SJSA1 (cell line): ENCODE data around the gene SSU72. TPM values are rescaled to one million over a fixed set of nuclear protein-coding genes. Genes with fewer than 3 reads are reported as not detected.
"Not testable (repeated sequence)": the region's sequence is repeated elsewhere in the genome, so short reads cannot be mapped to it uniquely, and the experiment has no call there.

Experiments
- DNase-seq, 2 experiments: peaks; one replicate each; pipeline ENCODE4 v3.0.0-alpha.2; 2015 to 2020; ENCODE audit warnings: low spot score in 2 of 2, low read depth in 1 of 2
- H3K27ac ChIP-seq: fragments of 250-450 bp; sonication (Bioruptor Pico); 2 replicates; pipeline ENCODE4 v1.5.1; 2020; ENCODE audit warnings: mild to moderate bottlenecking, moderate library complexity
- H3K27me3 ChIP-seq: fragments of 250-450 bp; sonication (Bioruptor Pico); replicated peaks from 2 replicates; pipeline ENCODE4 v1.5.1; 2020; ENCODE audit warnings: mild to moderate bottlenecking, moderate library complexity
- H3K36me3 ChIP-seq: fragments of 250-450 bp; sonication (Bioruptor Pico); 2 replicates; pipeline ENCODE4 v1.5.1; 2020; ENCODE audit warnings: mild to moderate bottlenecking
- H3K4me1 ChIP-seq: fragments of 250-450 bp; sonication (Bioruptor Pico); replicated peaks from 2 replicates; pipeline ENCODE4 v1.6.1; 2021; ENCODE audit warnings: mild to moderate bottlenecking
- H3K4me3 ChIP-seq: fragments of 250-450 bp; sonication (Bioruptor Pico); 2 replicates; pipeline ENCODE4 v1.5.1; 2020; ENCODE audit warnings: mild to moderate bottlenecking
- H3K9me3 ChIP-seq: fragments of 250-450 bp; sonication (Bioruptor Pico); replicated peaks from 2 replicates; pipeline ENCODE4 v1.5.1; 2020; ENCODE audit warnings: mild to moderate bottlenecking
- total RNA-seq: library from RNA; depleted of rRNA; stranded (reverse); fragments of >200 nt; shearing (Covaris generic); gene quantifications from 2 replicates; pipeline ENCODE4 v1.2.3, GENCODE V29; 2014

Gene SSU72
- total RNA-seq, 1 experiment from 2014 or later = 58.6 TPM

DNA sequence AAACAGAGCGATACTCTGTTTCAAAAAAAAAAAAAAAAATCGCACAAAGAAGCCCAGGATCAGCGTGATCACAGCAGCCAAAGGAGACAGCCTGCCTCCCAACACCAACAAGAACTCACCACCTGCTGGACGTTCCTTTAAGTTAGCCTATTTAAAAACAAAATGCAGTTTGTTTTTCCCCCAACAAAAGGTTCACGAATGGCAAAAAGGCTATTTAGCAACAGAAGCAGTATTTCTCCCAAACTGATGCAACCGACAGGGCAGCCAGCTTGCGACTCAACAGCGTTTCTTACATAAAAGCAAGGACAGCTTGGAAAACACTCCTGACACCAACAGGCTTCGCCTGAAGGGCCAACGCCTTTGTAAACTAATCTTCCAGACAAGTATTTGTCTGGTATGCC is 6.8 kb downstream of the SSU72 start:
- no peaks in the 10 kb centered on the region for H3K4me1 ChIP-seq
- no peak for DNase-seq
- H3K9me3 ChIP-seq = no peaks in the 10 kb centered on the region
- no peak overlapping the region for H3K4me3 ChIP-seq
- no peaks in the 10 kb centered on the region for H3K27me3 ChIP-seq
- H3K27ac ChIP-seq = no peak overlapping the region
- H3K36me3 ChIP-seq = peaks cover 79% of the 10 kb centered on the region

DNA sequence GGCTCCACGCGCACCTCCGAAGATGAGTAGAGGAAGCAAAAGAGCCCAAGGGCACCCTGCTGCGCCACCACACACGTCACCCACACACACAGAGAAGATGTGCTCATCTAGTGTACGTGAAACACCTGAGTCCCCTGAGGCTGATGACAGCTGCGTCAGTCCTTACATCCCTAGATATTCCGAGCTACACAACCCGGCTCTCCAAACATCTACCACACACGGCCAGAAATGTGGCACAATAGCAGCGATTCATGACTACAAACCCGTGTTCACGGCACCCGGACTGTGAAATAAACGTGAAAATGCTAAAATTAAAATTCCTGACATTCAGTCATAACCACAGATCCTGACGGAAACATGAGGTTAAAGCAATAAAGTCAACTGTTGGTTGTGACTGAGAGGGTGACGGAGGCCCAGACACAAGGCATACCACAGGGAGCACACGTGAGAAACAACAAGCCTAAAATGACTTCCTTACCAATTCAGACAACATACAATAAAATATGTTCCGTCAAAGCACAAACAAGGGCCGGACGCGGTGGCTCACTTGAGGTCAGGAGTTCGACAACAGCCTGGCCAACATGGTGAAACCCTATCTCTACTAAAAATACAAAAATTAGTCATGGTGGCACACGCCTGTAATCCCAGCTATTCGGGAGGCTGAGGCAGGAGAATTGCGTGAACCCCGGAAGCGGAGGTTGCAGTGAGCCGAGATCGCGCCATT is 7.3 kb downstream of the SSU72 start:
- Histone ChIP-seq H3K36me3 (peaks cover 79% of the 10 kb centered on the region), H3K9me3 (no peaks in the 10 kb centered on the region), H3K27ac (no peak overlapping the region), H3K27me3 (no peaks in the 10 kb centered on the region), H3K4me1 (no peaks in the 10 kb centered on the region), H3K4me3 (no peak overlapping the region)
- DNase-seq = no peak

DNA sequence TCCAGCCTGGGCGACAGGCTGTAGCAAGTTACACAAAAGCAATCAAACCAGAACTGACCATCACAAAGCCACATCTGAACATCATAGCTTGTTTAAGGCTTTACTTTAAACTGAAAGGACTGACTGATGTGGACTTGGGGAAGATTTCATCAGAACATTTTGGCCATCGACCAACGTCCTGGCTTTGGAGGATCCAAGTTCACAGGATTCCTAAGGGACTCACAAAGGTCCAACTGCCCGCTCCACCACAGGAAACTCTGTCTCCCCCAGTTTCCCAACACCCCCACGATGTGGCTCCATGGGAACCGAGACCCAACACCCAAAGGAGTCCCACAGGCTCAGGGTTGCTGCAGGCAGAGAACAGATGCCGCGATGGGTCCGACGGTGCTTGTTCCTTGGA is 9.3 kb downstream of the SSU72 start:
- no peaks in the 10 kb centered on the region for H3K9me3 ChIP-seq
- peaks cover 87% of the 10 kb centered on the region for H3K36me3 ChIP-seq
- H3K4me1 ChIP-seq = no peaks in the 10 kb centered on the region
- DNase-seq = no peak
- H3K27me3 ChIP-seq = no peaks in the 10 kb centered on the region
- H3K4me3 ChIP-seq = no peak overlapping the region
- H3K27ac ChIP-seq = no peak overlapping the region

DNA sequence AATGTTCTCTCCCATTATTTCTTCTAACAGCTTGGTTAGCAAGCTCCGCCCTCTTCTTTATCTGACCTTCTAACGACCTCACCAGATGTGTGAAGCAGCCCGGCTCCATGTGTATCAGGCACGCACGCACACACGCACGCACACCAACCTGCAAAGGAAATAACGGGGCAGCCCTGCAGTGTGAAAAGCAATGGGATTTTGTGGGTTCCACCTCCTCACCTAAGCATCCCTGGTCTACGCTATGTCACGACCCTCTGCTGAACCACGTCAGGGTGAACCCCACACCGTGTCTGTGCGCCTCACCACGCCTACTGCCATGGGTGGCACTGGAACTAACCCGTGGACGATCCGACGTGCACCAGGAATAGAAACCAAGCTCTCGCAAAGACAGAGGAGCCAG is 10.4 kb downstream of the SSU72 start:
- Histone ChIP-seq H3K36me3 (peaks cover 89% of the 10 kb centered on the region), H3K27me3 (no peaks in the 10 kb centered on the region), H3K4me1 (no peaks in the 10 kb centered on the region), H3K9me3 (no peaks in the 10 kb centered on the region), H3K27ac (no peak overlapping the region), H3K4me3 (no peak overlapping the region)
- no peak for DNase-seq

DNA sequence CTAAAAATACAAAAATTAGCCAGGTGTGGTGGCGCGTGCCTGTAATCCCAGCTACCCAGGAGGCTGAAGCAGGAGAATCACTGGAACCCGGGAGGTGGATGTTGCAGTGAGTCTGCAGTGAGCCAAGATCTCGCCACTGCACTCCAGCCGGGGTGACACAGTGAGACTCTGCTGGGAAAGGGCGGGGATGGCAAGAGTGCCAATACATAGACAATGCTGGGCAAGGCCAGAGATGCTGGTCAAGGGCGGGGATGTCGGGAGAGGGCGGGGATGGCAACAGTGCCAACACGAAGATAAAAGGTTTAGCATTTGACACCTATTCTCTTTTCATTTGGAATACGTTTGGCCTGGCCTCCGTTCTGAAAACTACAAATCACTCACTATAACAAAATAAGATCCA is 11.0 kb downstream of the SSU72 start:
- DNase-seq = no peak
- Histone ChIP-seq H3K36me3 (peaks cover 88% of the 10 kb centered on the region), H3K4me3 (no peak overlapping the region), H3K27me3 (no peaks in the 10 kb centered on the region), H3K4me1 (no peaks in the 10 kb centered on the region), H3K27ac (no peak overlapping the region), H3K9me3 (no peaks in the 10 kb centered on the region)

DNA sequence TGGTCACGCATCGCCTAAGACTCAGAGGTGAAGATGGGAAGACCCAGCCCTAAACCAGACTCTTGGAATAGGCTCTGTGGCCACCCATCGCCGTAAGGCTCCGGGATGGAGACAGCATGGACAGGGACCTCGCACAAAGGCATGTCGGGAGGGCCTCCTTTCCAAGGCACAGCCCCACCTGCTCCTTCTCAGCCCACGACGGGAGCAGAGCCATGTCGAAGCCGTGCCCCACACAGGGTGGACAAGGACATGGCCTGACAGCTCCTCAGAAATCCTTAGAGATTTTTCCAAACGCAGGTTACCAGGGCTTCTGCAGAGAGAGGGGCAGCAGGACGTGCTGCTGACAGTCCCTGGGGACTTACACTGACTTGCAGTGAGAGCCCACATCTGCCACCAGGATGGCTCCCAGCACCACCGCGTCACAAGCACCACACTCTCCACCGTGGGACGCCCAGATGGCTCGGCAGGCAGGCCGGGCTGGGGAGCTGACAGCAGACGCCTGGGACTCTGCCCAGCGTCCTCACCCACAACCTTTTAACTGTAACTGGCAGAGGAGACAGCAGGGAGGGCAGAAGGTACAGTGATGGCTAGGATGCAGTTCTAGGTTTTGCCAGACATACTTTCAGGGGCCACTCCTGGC is 12.0 kb downstream of the SSU72 start:
- peaks cover 90% of the 10 kb centered on the region for H3K36me3 ChIP-seq
- no peak overlapping the region for H3K27ac ChIP-seq

DNA sequence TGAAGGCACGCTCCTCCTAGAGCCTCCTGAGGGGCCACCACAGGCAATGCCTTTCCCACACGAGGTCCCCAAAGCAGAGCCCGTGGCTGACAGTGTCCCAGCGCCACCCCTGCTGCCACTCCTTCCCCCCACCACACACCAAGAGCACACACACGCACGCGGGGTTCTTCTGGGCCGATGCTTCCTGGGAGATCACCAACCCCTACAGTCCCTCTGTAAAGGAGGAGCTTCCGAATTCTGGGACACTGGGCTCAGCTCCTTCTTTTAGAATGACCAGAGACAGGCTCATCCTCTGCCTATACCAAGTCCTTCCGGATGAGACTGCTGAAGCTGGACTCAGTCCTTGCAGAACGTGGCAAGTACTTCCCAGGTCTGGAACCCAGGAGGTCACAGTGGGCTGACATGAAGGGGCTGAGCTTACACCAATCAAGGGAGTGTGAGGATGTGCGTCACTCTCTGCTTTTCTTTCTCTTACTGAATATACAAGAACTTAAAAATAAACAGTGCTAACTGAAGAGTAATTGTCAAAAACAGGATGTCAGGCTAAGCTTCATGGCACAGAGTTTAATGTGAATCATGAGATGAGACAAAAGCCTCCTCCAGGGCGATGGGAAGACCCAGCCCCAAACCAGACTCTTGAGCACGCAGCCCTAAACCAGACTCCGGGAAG is 12.7 kb downstream of the SSU72 start:
- Histone ChIP-seq H3K36me3 (peaks cover 91% of the 10 kb centered on the region), H3K4me3 (no peak overlapping the region), H3K27ac (no peak overlapping the region), H3K4me1 (no peaks in the 10 kb centered on the region), H3K9me3 (no peaks in the 10 kb centered on the region), H3K27me3 (no peaks in the 10 kb centered on the region)
- no peak for DNase-seq

More for the DNA sequence above, 12.0 kb downstream of the SSU72 start:
- no peak for DNase-seq
- no peak overlapping the region for H3K4me3 ChIP-seq
- no peaks in the 10 kb centered on the region for H3K4me1 ChIP-seq
- H3K27me3 ChIP-seq = no peaks in the 10 kb centered on the region
- no peaks in the 10 kb centered on the region for H3K9me3 ChIP-seq

DNA sequence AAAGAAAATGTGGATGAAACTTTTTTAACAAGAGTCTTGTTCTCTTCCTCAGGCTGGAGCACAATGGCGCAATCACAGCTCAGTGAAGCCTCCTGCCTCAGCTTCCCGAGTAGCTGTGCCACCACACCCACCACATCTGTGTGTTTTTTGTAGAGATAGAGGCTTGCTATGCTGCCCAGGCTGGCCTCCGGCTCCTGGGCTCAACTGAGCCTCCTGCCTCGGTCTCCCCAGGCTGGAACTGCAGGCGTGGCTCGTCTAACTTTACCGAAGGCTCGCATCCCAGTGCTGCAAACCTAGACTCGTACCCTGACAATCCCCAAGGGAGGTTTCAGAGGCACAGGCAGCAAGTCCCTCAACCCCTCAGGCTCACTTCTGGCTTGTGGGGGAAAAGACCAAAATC is 14.5 kb downstream of the SSU72 start:
- Histone ChIP-seq H3K4me3 (no peak overlapping the region), H3K27ac (no peak overlapping the region), H3K27me3 (no peaks in the 10 kb centered on the region), H3K36me3 (peaks cover 81% of the 10 kb centered on the region), H3K9me3 (no peaks in the 10 kb centered on the region), H3K4me1 (peaks cover 4% of the 10 kb centered on the region)
- no peak for DNase-seq

DNA sequence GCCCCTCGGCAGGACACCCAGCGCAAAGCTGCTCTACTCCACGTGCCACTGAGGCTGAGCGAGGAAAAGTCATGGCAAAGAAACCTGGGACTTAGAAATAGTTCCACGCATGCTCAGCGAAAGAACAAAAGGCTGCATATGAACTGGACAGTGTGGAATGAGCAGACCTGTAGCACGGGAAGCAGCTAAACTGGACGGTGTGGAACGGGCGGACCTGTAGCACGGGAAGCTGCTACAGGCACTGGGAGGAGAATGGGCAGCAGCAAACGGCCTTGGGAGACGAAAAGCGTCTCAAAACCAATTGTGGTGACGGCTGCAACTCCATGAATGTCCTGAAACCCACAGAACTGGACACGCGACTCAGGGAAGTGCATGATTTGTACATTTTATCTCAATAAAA is 15.6 kb downstream of the SSU72 start:
- DNase-seq = no peak
- no peaks in the 10 kb centered on the region for H3K9me3 ChIP-seq
- H3K4me3 ChIP-seq = no peak overlapping the region
- no peak overlapping the region for H3K27ac ChIP-seq
- peaks cover 14% of the 10 kb centered on the region for H3K4me1 ChIP-seq
- H3K27me3 ChIP-seq = no peaks in the 10 kb centered on the region
- peaks cover 75% of the 10 kb centered on the region for H3K36me3 ChIP-seq

DNA sequence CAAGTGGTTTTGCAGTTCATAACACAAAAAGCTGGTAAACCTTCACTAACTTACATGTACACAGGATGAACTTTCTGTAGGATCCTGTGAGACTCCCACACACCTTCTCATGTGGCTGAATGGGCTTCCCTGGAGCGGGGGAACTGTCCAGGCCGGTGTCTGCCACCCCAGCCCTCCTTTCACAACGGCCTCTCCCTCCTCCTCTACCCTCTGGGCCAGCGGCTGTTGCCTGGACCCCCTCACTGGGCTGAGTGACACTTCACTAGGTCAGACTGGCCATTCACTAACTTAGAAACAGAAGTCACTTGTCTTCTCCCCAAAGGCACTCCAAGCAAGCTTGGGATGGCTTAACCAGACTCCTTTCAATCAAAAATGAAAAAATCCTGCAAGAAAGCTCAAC is 16.1 kb downstream of the SSU72 start:
- no peaks in the 10 kb centered on the region for H3K27me3 ChIP-seq
- H3K4me1 ChIP-seq = peaks cover 14% of the 10 kb centered on the region
- H3K27ac ChIP-seq = no peak overlapping the region
- H3K4me3 ChIP-seq = no peak overlapping the region
- no peaks in the 10 kb centered on the region for H3K9me3 ChIP-seq
- H3K36me3 ChIP-seq = peaks cover 70% of the 10 kb centered on the region
- DNase-seq = no peak

DNA sequence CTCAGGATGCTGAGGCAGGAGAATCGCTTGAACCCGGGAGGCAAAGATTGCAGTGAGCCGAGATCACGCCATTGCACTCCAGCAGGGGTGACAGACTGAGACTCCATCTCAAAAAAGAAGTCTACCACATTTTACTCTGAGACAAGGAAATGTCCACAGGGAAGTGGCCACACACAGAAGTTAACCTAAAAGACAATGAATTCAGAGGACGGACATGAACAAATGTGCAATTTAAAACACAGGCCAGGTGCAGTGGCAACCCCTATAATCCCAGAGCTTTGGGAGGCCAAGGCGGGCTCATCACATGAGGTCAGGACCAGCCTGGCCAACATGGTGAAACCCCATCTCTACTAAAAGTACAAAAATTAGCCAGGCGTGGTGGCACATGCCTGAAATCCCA is 17.0 kb downstream of the SSU72 start:
- Histone ChIP-seq H3K4me1 (peaks cover 14% of the 10 kb centered on the region), H3K36me3 (peaks cover 61% of the 10 kb centered on the region)
- not testable (repeated sequence) for H3K27me3 ChIP-seq, H3K4me3 ChIP-seq, DNase-seq, H3K9me3 ChIP-seq, H3K27ac ChIP-seq

DNA sequence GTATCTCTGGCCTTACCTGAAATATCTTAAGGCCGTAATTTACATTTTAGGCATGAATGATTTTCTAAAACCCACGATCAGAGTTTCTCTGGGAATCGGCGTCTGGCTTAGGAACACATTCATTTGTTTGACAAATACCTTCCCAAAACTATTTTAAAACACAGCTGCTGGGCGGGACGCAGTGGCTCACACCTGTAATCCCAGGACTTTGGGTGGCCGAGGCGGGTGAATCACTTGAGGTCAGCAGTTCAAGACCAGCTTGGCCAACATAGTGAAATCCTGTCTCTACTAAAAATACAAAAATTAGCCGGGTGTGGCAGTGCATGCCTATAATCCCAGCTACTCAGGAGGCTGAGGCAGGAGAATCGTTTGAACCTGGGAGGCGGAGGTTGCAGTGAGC is 17.7 kb downstream of the SSU72 start:
- H3K27me3 ChIP-seq, H3K27ac ChIP-seq, H3K4me3 ChIP-seq, H3K9me3 ChIP-seq, DNase-seq: not testable (repeated sequence)
- Histone ChIP-seq H3K36me3 (peaks cover 55% of the 10 kb centered on the region), H3K4me1 (peaks cover 14% of the 10 kb centered on the region)

DNA sequence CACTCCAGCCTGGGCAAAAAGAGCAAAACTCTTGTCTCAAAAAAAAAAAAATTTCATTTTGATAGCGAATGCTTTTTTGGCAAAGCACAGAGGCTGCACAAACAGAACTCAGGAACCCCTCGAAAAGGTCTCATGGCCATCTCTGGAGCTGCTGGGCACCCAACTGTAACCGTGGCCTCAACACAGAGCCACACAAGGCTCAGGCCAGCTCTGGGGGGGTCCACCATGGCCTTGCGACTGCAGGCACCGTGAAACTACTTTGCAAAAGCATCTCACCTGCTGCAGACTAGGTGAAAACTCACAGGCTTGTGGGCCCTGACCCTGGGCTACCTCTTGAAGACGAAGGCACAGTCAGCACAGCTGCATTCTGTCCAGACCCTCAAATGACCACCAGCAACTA is 18.2 kb downstream of the SSU72 start:
- Histone ChIP-seq H3K27me3 (no peaks in the 10 kb centered on the region), H3K4me3 (no peak overlapping the region), H3K9me3 (no peaks in the 10 kb centered on the region), H3K4me1 (peaks cover 19% of the 10 kb centered on the region), H3K27ac (no peak overlapping the region), H3K36me3 (peaks cover 53% of the 10 kb centered on the region)
- no peak for DNase-seq
